HEK293 (cell line): Measurements from ENCODE around the gene RSU1.

Source experiments
- CTCF ChIA-PET: fragments of 350-600 bp; formaldehyde crosslinking; extraction: SDS; loops from one replicate; lab custom pipeline; 2021; ENCODE audit warnings: antibody characterized with exemption; lab: Yijun Ruan, JAX
- POLR2A ChIA-PET: fragments of 300-600 bp; formaldehyde crosslinking; extraction: SDS; loops from one replicate; lab custom pipeline; 2020; ENCODE audit warnings: antibody characterized with exemption, inconsistent platforms; lab: Yijun Ruan, JAX
- H3K27ac ChIP-seq: fragments of 200-500 bp; sonication (Bioruptor generic); 2 replicates; pipeline ENCODE4 v1.5.1; 2014; ENCODE audit warnings: low read depth, low read length, control low read depth, inconsistent platforms; ENCODE audit errors: extremely low read depth
- H3K36me3 ChIP-seq, 2 experiments: fragments of 200-500 bp in 1 of 2; sonication (Bioruptor generic) in 1 of 2; 1 replicate in 1 of 2; 2 replicates in 1 of 2; pipeline ENCODE4 v1.5.1; 2014 to 2017; ENCODE audit warnings: inconsistent platforms in 2 of 2, low read length in 2 of 2; ENCODE audit not compliant: control insufficient read depth in 2 of 2, insufficient read depth in 1 of 2
- H3K4me1 ChIP-seq: fragments of 200-500 bp; sonication (Bioruptor generic); 2 replicates; pipeline ENCODE4 v1.5.1; 2014; ENCODE audit warnings: mild to moderate bottlenecking, low read length, inconsistent platforms; ENCODE audit not compliant: control insufficient read depth, insufficient read depth
- H3K4me3 ChIP-seq: 2 replicates; pipeline ENCODE4 v1.5.1; 2011; ENCODE audit warnings: low read depth, mild to moderate bottlenecking, control low read depth, low read length, moderate library complexity
- H3K9me3 ChIP-seq: fragments of 200-500 bp; sonication (Bioruptor generic); 2 replicates; pipeline ENCODE4 v1.5.1; 2014; ENCODE audit warnings: low read depth, low read length, inconsistent platforms; ENCODE audit not compliant: control insufficient read depth, insufficient read depth
- HIC1 ChIP-seq: fragments of 450-650 bp; formaldehyde crosslinking; IDR thresholded peaks from 2 replicates; pipeline ENCODE4 v1.5.1; 2016; ENCODE audit warnings: missing biosample characterization, missing genetic modification characterization
- PRDM6 ChIP-seq: fragments of 450-650 bp; formaldehyde crosslinking; IDR thresholded peaks from 2 replicates; pipeline ENCODE4 v1.5.1; 2017; ENCODE audit warnings: missing biosample characterization, missing genetic modification characterization
- RBAK ChIP-seq: fragments of 450-650 bp; formaldehyde crosslinking; IDR thresholded peaks from 2 replicates; pipeline ENCODE4 v1.5.1; 2016; ENCODE audit warnings: missing biosample characterization, missing genetic modification characterization
- TCF7L2 ChIP-seq: IDR thresholded peaks from 2 replicates; pipeline ENCODE4 v1.6.1; 2011; ENCODE audit warnings: low read depth, mild to moderate bottlenecking, inconsistent platforms, low read length, moderate library complexity, borderline replicate concordance
- TSHZ1 ChIP-seq: fragments of 450-650 bp; formaldehyde crosslinking; IDR thresholded peaks from 2 replicates; pipeline ENCODE4 v1.5.1; 2016; ENCODE audit warnings: missing biosample characterization, missing genetic modification characterization, borderline replicate concordance
- ZNF148 ChIP-seq: fragments of 450-650 bp; formaldehyde crosslinking; IDR thresholded peaks from 2 replicates; pipeline ENCODE4 v1.5.0; 2017; ENCODE audit warnings: missing biosample characterization, missing genetic modification characterization, borderline replicate concordance
- ZNF174 ChIP-seq: fragments of 450-650 bp; formaldehyde crosslinking; IDR thresholded peaks from 2 replicates; pipeline ENCODE4 v1.5.0; 2017; ENCODE audit warnings: missing biosample characterization, mild to moderate bottlenecking, missing genetic modification characterization
- ZNF184 ChIP-seq: fragments of 450-650 bp; IDR thresholded peaks from 2 replicates; pipeline ENCODE4 v1.5.1; 2018; ENCODE audit warnings: missing biosample characterization, mild to moderate bottlenecking, missing genetic modification characterization
- ZNF23 ChIP-seq: fragments of 450-650 bp; formaldehyde crosslinking; IDR thresholded peaks from 2 replicates; pipeline ENCODE4 v1.5.1; 2016; ENCODE audit warnings: missing biosample characterization, missing genetic modification characterization, borderline replicate concordance
- ZNF280D ChIP-seq: fragments of 450-650 bp; formaldehyde crosslinking; IDR thresholded peaks from 2 replicates; pipeline ENCODE4 v1.5.1; 2016; ENCODE audit warnings: missing biosample characterization, missing genetic modification characterization
- ZNF449 ChIP-seq: fragments of 450-650 bp; formaldehyde crosslinking; IDR thresholded peaks from 2 replicates; pipeline ENCODE4 v1.5.1; 2017; ENCODE audit warnings: missing biosample characterization, mild to moderate bottlenecking, missing genetic modification characterization, moderate library complexity
- ZNF48 ChIP-seq: fragments of 450-650 bp; formaldehyde crosslinking; IDR thresholded peaks from 2 replicates; pipeline ENCODE4 v1.5.1; 2016; ENCODE audit warnings: missing biosample characterization, missing genetic modification characterization
- ZNF521 ChIP-seq: fragments of 450-650 bp; formaldehyde crosslinking; IDR thresholded peaks from 2 replicates; pipeline ENCODE4 v1.5.1; 2017; ENCODE audit warnings: missing biosample characterization, mild to moderate bottlenecking, missing genetic modification characterization
- ZNF530 ChIP-seq: fragments of 450-650 bp; formaldehyde crosslinking; IDR thresholded peaks from 2 replicates; pipeline ENCODE4 v1.5.1; 2016; ENCODE audit warnings: low read depth, missing biosample characterization, missing genetic modification characterization
- ZNF843 ChIP-seq: fragments of 450-650 bp; formaldehyde crosslinking; IDR thresholded peaks from 2 replicates; pipeline ENCODE4 v1.5.1; 2016; ENCODE audit warnings: missing biosample characterization, missing genetic modification characterization

Gene RSU1

GRCh38 chr10:16639471-16639870 is 177.8 kb downstream of the RSU1 start:
- H3K4me3 ChIP-seq = no peak overlapping the region
- no peaks in the 10 kb centered on the region for H3K4me1 ChIP-seq
- no peak overlapping the region for H3K27ac ChIP-seq
- TF ChIP-seq PRDM6 (tag by site-specific recombination) (no peak), RBAK (tag by site-specific recombination) (no peak), ZNF843 (tag by site-specific recombination) (no peak), ZNF280D (tag by site-specific recombination) (no peak), ZNF174 (tag by site-specific recombination) (no peak), HIC1 (tag by site-specific recombination) (no peak), ZNF23 (tag by site-specific recombination) (no peak), ZNF521 (tag by site-specific recombination) (no peak), ZNF530 (tag by site-specific recombination) (no peak), ZNF184 (no peak), ZNF449 (tag by site-specific recombination) (no peak), TCF7L2 (no peak), ZNF148 (tag by site-specific recombination) (no peak), ZNF48 (tag by site-specific recombination) (no peak), TSHZ1 (tag by site-specific recombination) (no peak)
- H3K9me3 ChIP-seq = no peaks in the 10 kb centered on the region
- H3K36me3 ChIP-seq = no peaks in the 10 kb centered on the region
- ChIA-PET POLR2A (no interaction called here), CTCF (no interaction called here)
